A549 (cell line): ENCODE data around the gene BTAF1.

Experiments used
- CTCF ChIP-seq: fragments of >200 bp; sonication (Bioruptor Twin); formaldehyde crosslinking; IDR thresholded peaks from 3 replicates; pipeline ENCODE4 v1.5.1; 2016
- GATA3 ChIP-seq: IDR thresholded peaks from 2 replicates; pipeline ENCODE4 v1.6.1; 2012; ENCODE audit warnings: borderline replicate concordance

DNA sequence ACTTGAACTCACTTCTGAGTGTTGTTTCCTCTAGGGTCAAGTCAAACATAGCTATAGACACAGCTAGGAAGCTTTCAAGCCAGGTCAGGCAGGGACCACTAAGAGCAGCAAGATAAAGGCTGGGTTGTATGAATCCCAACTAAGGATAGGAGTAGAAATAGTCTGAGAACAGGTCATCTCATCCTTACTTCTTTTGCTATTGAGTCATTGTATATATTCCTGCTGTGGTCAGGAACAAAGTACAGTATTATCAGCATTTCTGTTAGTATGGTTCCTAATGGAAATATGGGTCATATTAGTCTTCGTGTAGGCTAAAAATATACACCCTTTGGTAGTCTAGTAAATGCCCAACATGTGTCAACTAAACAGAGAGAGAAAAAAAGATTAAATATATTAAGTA lies 145.3 kb downstream of the BTAF1 start:
- TF ChIP-seq GATA3: no peak
- TF ChIP-seq CTCF: no peak
